GM18502 (cell line): Measurements from ENCODE around the gene NIM1K.
"Not testable (repeated sequence)": the region's sequence is repeated elsewhere in the genome, so short reads cannot be mapped to it uniquely, and the experiment has no call there.

ENCODE experiments used
- ATAC-seq: cut with Tn5 transposase; IDR thresholded peaks from one replicate; pipeline ENCODE4 v1.9.1; 2021; ENCODE audit warnings: mild to moderate bottlenecking; ENCODE audit not compliant: unreplicated experiment, poor library complexity

The NIM1K gene

DNA sequence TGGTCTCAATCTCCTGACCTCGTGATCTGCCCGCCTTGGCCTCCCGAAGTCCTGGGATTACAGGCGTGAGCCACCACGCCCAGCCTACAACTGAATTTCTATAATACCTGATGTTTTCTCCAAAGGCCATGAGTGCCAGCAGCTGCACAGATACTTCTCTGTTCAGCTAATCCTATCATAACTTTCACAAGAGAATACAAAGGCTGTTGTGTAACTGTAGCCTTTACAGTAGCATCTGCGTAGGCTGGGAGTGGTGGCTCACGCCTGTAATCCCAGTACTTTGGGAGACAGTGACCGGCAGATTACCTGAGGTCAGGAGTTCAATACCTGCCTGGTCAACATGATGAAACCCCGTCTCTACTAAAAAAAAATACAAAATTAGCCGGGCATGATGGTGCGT is 8.9 kb upstream of the NIM1K start:
- ATAC-seq: not testable (repeated sequence)

DNA sequence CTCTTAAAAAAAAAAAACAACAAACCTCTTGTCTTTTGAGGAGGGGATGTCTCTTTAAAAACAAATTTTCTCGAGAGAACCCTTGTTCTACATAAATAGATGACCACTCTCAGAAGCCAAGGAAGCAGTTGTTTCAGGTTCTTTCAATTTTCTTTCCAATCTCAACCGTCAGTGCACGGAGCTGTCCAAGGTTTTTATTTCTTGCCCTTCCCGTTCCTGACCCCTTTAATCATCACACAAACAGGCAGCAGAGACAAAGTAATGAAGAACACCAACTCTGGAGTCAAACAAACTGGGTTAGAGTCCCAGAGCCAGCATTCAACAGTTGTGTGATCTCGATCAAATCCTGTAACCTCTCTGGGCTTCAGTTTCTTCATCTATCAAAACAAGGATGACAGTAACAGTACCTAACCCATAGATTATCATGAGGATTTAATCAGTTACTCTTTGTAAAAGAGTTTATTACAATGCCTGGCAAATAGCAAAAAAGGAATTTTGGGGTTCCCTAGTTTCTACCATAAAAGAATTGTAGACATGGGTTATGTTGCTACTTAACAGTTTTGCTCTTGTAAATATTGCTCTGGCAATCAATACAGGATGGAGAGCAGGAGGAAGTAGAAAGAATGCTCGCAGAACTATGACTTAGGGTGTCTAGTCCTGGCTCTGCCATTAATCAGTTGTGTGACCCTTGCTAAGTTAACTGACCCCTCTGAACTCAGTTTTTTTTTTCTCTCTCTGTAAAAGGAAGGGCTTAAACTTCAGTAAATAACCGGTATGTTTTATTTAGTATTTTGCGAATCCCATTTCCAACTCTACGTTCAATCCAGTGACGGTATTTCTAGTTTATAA is 1.0 kb upstream of the NIM1K start:
- ATAC-seq: no peak

DNA sequence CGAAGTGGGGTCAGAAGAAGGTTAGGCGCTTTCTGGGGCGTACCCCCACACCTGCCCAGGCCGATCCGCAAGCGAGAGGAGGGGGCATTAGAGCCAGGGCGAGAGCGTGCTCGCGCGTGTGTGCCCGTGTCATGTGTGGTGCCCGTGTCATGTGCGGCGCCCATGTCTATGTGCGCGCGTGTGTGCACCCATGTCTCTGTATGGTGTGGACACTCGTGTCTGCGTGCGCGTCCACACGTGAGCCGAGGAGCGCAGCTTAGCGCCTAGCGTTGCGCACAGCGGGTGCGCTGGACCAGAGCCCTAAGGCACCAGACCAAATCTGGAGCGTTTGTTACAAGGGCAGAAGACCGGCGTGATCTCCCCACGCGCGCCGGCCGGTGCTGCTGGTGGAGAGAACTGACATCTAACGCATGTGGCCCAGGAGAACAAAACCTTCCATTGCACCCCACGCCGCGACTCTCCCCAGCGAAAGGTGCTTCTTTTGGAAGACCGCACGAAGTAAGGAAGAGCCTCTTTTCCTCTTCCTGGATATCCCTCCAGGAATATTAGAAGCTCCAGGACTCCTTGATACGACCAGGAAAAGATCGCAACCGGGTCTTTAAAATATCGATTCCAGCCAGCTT is 644 bp downstream of the NIM1K start:
- peak; percentile 24 for ATAC-seq

DNA sequence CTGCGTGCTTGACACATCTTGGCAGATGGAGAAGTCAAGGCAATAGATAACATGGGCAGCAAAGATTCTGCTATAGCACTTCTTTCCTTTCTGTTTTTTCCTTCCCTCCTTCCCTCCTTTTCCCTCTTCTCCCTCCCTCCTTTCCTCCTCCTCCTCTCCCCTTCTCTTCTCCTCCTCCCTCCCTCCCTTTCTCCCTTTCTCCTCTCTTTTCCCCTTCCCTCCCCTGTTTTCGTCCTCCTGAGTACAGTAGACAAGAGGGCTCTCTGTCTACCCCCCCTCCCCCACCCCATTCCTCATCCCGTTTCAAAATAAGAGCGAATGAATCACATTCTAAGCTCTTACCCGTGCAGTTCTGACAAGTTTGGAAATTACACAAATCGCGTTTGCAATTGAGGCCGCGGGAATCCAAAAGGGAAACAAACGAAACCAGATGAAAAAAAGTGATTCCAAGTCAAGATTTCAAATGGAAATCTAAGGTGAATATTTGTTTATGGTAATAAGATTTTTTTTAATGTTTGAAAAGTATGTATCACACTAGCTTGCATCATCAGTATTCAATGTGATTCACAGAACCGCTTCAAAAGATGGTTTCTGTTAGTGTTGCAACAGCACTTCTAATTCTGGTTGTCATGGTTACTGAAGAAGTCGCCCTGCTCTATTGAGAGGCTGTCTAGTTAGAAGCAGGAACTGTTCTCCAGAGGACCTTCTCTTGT is 1.3 kb downstream of the NIM1K start:
- peak; percentile 49 for ATAC-seq

DNA sequence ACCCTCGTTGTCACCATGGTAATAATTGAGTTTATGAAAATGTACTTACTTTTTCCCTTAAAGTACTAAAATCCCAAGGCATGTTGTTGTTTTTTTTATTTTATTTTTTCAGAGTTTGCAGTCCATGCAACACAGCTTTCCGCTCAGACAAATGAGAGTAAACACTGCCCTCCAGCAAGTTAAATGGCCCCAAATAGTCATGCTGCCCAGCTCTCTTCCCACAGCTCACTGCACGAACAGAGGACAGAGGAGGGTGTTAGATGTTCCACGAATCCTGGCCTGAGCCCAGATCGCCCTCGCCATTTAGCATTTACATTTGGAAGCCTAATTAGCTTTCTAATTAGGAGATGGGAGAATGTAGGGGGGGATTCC is 1.9 kb downstream of the NIM1K start:
- no peak for ATAC-seq

DNA sequence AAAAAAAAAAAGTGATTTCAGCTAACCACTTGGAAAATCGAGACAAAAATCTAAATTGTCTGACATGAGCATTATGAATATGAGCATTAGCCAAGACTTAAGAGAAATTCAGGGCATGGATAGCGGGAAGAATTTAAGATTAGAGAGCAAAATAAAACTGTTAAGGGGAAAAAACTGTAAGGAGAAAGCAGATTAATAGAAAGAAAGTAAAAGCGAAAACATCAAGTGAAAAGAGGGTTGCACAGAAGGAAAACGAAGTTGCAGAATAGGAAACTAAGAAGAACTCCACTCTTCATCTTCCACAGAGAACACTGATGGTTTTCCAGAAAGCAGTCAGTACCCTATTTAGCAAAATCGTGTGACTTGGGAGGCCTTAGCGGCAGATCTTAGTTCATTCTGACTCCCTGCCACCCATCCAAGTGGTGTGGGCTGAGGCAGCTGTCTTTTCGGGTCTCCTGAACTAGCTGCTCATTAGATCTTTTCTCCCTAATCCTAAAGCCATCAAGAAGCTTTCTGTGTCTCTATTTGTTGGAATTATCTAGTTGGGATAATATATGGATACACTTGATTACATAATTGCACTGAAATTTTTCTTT is 3.7 kb downstream of the NIM1K start:
- ATAC-seq: no peak

DNA sequence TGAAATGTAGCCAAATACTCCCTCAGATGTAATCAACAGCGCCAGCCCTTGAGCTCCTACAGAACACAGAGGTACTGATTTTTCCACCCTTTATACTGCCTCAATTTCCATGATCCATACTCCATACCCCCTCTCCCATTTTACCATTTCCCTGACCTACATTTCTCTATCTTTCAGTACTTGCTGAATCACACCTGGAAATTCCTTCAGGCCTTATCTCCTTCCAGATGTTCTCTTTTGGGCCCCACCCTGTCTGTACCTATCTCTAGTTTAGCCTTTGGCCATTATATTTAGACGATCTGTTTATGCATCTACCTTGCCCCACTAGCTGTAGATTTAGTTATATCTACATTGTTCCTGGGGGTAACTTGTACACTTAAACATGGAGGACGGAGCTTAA is 5.5 kb downstream of the NIM1K start:
- ATAC-seq: no peak

DNA sequence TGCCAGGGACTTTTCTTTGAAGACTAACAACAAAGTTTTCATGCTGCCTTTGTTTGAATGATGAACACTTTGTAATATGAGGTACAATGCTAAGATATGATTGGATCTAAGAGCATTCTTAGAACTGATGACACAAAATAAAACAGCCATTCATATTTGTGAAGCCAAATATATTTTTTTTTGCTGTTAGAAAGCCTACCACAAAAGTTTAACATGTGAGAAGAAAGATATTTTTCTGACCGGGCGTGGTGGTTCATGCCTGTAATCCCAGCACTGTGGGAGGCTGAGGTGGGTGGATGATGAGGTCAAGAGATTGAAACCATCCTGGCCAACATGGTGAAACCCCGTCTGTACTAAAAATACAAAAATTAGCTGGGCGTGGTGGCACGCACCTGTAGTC is 9.4 kb downstream of the NIM1K start:
- not testable (repeated sequence) for ATAC-seq

DNA sequence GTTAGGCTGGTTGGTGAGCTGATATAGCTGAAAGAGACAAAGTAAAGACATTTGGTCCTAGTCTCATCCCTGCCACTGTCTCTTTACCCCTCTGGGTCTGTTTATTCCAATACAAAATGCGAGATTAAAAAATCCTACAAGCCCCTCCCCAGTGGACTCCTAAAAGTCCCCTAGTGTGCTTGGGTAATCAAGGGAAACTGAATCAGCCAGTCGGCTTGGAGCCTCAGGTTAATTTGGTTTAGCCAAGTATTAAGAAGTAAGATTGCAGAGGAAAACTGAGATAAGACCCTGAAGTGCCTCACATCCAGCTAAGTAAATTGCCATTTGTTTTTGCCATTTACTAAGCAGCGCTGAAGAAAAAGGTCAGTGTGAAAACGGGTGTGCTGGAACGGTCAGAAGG is 10.4 kb downstream of the NIM1K start:
- no peak for ATAC-seq

DNA sequence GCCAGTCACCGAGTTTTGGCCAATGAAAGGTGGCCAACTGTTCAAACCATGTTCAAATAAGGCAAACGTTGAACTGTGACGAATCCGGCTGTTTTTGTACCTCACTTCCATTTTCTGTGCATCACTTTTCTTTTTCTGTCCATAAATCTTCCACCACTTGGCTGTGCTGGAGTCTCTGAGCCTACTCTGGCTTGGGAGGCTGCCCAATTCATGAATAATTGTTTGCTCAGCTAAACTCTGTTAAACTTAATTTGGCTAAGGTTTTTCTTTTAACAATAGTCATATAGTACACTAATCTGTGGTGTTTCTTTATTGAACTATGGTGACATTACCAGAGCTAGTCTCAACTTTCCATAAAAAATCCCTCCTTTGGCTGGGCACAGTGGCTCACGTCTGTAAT is 11.3 kb downstream of the NIM1K start:
- ATAC-seq: no peak

DNA sequence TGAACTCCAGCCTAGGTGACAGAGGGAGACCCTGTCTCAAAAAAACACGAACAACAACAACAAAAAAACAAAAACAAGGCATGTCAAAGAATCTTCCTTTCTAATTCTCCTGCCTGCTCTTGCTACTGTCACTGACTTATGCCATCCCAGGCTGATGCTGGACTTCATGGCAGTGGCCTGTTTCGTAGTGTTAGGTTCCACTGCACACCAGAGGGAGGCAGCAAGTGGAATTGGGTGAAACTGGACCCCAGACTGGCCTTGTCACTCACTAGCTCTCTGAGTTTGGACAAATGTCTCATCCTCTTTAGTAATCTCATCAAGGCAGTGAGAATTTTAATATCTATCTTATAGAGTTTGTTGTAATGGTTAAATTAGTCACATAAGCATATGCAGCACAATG is 12.9 kb downstream of the NIM1K start:
- ATAC-seq: no peak

DNA sequence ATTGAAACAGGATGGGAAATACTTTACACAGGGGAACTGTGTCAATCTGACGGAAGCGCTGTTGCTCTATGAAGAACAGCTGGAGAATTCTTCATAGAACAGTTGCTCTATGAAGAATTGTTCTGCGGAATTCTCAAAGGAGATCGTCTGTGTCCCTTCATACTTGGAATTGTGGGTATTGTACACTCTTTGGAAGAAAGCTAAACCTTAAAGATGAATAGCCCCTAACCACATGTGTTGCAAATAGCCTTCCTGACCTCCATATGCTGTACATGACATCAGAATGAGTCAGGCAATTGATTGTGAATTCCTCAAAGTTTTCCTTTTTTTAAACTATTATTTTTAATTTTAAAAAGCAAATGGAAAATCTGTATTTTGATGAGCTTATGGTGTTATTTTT is 15.6 kb downstream of the NIM1K start:
- no peak for ATAC-seq

DNA sequence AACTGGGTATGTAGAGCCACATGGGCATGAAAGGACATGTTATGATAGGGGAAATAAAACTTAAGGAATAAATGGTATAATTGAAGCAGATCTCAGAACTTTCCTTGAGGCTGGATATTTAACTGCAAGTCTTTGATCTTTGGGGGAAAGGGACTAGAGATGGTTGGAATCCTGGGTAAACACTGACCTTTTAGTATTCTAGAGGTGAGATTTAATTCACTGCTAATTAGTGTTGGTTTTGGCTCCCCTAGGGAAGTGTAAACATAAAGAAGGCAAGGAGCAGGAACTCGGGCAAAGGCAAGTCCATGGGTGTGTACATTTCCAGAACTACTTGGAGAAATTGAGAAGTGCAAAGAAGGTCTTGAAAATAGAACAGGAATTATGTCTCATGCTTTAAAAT is 16.6 kb downstream of the NIM1K start:
- no peak for ATAC-seq

DNA sequence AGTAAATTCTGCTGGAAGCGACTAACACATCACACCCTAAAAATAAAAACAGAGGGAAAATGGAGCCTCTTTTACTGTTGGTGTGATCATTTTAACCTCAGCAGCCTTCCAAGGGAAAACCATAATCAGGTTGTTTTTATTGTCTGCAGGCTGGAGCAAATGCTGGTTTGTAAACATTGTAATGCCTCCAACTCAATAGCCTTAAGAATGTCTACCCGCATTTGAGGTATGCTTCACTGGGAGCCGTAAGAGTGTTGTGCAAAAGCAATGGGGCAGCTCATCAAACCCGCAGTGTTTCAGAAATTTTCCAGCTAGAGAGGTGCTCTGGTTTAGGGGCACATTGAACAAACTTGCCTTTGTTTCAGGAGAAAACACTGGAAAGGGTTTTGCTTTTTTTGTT is 17.0 kb downstream of the NIM1K start:
- ATAC-seq: no peak

DNA sequence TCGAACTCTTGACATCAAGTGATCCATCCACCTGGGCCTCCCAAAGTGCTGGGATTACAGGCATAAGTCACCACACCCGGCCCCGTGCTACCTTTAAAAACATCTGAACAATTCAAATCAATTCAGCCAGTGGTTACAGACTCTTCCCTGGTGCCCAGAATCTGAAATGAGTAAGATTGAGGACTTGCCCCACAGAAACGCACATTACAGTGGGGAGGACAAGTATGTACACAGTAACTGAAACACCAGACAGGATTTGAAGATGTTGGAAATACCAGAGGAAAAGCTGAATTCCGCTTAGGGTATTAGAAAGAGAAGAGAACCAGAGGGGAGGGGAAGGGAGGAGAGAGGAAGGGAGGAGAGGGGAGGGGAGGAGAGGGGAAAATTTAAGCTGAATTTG is 17.8 kb downstream of the NIM1K start:
- ATAC-seq: no peak

DNA sequence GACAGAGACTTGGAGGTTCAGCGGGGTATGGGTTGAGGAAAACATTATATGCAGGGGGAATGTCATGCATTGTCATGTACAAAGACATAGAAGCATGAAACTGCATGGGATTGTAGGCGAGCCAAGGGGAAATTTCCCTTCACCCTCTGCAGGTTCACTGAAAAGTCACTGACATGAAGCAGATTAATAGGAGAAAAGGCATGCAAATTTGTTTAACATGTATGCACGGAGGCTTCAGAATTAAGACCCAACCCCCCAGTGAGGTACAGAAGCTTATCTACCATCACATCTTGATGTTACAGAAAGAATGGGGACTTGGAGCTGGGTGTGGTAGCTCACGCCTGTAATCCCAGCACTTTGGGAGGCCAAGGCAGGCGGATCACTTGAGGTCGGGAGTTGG is 18.5 kb downstream of the NIM1K start:
- no peak for ATAC-seq

DNA sequence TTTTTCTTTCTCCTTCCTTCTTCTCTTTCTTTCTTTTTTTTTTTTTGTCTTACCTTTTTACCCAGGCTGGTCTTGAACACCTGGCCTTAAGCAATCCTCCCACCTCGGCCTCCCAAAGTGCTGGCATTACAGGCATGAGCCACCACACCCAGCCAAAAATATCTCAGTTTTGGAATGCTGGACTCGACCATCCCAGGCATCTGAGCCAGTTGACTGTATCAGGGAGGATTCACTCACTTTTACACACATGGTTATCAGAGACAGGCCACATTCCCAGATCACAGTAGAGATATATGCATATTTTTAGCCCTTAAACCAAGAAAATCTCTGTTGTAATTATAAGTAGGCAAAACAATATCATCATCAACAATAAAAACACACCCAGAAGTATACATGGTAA is 21.9 kb downstream of the NIM1K start:
- ATAC-seq: no peak

DNA sequence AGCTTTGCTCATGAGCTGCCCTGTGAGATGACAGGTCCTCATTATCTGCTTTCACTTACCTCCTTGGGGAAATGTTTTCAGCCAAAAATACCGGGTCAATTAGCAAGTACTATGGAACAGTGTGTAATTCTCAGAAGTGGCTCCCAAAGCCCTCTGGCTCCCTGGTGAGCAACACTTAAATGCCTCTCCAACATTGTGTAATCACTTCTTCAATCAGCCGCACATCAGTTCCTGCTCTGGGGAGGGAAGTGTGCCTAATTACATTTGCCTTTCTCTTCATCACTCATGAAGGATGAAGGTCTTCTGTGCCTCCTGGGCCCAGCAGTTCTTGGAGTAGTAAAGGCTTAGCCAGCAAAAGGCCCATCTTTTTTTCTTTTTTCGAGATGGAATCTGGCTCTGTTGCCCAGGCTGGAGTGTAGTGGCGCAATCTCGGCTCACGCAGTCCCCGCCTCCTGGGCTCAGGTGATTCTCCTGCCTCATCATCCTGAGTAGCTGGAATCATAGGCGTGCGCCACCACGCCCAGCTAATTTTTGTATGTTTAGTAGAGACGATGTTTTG is 23.1 kb downstream of the NIM1K start:
- ATAC-seq: no peak

DNA sequence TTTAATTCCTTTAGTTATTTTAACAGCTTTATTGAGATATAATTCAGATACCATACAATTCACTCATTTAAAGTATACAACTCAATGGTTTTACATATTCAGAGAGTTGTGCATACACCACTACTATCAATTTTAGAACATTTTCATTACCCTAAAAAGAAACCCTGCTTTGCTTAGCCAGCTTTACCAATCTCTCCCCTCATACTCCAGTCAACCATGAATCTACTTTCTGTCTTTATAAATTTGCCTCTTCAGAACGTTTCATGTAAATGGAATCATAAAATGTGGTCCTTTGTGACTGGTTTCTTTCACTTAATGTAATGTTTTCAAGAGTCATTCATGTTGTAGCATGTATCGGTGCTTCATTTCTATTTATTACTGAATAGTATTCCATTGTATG is 24.9 kb downstream of the NIM1K start:
- ATAC-seq: no peak

DNA sequence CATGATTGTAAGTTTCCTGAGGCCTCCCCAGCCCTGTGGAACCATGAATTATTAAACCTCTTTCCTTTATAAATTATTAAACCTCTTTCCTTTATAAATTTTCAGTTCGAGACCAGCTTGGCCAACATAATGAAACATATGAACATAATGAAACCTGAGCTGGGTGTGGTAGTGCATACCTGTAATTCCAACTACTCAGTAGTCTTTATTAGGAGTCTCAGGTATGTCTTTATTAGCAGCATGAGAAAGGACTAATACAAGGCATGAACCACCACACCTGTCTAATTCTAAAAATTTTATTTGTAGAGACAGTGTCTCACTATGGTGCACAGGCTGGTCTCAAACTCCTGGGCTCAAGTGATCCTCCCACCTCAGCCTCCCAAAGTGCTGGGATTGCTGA is 27.1 kb downstream of the NIM1K start:
- ATAC-seq: no peak

DNA sequence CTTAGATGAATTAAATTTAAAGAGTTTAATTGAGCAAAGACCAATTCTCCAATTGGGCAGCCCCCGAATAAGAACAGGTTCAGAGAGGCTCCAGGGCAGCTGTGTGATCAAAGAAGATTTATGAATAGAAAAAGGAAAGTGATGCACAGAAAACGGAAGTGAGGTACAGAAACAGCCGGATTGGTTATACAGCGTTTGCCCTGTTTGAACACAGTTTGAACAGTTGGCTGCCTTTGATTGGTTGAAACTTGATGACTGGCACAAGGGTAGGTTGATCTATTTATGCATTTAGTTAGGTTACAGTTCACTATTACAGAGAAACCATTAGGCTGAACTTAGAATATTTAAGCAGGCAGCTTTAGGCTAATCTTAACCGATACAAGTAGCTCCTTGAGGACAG is 29.5 kb downstream of the NIM1K start:
- ATAC-seq: no peak
